Measurements from ENCODE around the gene TINAGL1. TPM values are rescaled to one million over a fixed set of nuclear protein-coding genes. Genes with fewer than 3 reads are reported as not detected.

Gene TINAGL1, protein sequence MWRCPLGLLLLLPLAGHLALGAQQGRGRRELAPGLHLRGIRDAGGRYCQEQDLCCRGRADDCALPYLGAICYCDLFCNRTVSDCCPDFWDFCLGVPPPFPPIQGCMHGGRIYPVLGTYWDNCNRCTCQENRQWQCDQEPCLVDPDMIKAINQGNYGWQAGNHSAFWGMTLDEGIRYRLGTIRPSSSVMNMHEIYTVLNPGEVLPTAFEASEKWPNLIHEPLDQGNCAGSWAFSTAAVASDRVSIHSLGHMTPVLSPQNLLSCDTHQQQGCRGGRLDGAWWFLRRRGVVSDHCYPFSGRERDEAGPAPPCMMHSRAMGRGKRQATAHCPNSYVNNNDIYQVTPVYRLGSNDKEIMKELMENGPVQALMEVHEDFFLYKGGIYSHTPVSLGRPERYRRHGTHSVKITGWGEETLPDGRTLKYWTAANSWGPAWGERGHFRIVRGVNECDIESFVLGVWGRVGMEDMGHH
- 2.7 and 2.9 TPM in 2 replicates for total RNA-seq (2022)
- percentile 18 among the genes with signal in this experiment for Bru-seq, nascent RNA
- BruChase-seq, experiment 1, labeled RNA remaining after a 6-hour chase = percentile 26 among the genes with signal in this experiment
- percentile 33 among the genes with signal in this experiment for BruChase-seq, experiment 2, labeled RNA remaining after a 2-hour chase
- long read RNA-seq, transcript TINAGL1-201 (12 exons, 2,187 nt) = major isoform, 11 of 16 reads
- long read RNA-seq, partial matches to known transcripts = 2 of 16 reads
- long read RNA-seq, other reads (novel, unspliced or antisense) = 3 of 16 reads

DNA sequence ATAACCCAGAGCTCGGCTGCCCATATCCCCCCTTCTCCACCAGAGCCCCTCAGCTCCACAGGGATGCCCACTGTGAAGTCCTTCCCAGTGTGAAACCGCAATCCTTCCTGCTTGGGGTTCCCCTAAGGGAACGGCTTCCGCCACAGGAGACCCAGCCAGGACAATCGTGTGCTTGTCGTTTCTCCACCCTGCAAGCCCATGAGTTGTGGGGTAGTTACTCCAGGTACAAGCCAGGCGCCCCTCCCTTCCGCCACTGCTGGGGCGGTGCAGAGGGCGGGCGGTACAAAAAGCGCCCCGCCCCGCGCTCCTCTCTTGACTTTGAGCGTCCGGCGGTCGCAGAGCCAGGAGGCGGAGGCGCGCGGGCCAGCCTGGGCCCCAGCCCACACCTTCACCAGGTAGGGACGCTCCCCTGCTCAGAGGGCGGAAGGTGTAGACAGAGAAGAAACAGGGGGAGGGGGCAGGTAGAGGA, at the start of gene TINAGL1:
Gene TINAGL1 (plus strand): TSS at position 315 of the 469 bp plus-strand sequence. CDS start 634 bp downstream, outside the sequence.
- peak; percentile 80 for DNase-seq (ENCODE audit: unreplicated experiment)
- Mint-ChIP-seq H3K36me3 (ENCODE audit: insufficient read depth, unreplicated experiment) (no peaks in the 10 kb centered on the region), H3K4me1 (ENCODE audit: insufficient read depth, unreplicated experiment) (peaks cover 54% of the 10 kb centered on the region), H3K27ac (ENCODE audit: low read depth, unreplicated experiment) (no peak within 1 kb of the TSS), H3K27me3 (ENCODE audit: insufficient read depth, unreplicated experiment) (no peaks in the 10 kb centered on the region), H3K9me3 (ENCODE audit: unreplicated experiment) (no peaks in the 10 kb centered on the region), H3K4me3 (ENCODE audit: unreplicated experiment) (no peak within 1 kb of the TSS)
- intact Hi-C loops (cut with micrococcal nuclease) = no loop called here
- BruUV-seq (replicated peaks) = no TSS peak
- TF ChIP-seq CTCF (IDR thresholded peaks at IDR 0.05; ENCODE audit: unreplicated experiment) = no peak
- ChIA-PET CTCF (interaction anchor here (0.7 to 3.2 kb wide), 3 partner anchors 12 to 38 kb away, joined by 4 to 23 read pairs (median 8); no protein-coding TSS in a partner anchor), POLR2A (interaction anchor here (0.7 to 6.4 kb wide), 4 partner anchors 8 to 94 kb away, joined by 3 to 62 read pairs (median 10); no protein-coding TSS in a partner anchor)

DNA sequence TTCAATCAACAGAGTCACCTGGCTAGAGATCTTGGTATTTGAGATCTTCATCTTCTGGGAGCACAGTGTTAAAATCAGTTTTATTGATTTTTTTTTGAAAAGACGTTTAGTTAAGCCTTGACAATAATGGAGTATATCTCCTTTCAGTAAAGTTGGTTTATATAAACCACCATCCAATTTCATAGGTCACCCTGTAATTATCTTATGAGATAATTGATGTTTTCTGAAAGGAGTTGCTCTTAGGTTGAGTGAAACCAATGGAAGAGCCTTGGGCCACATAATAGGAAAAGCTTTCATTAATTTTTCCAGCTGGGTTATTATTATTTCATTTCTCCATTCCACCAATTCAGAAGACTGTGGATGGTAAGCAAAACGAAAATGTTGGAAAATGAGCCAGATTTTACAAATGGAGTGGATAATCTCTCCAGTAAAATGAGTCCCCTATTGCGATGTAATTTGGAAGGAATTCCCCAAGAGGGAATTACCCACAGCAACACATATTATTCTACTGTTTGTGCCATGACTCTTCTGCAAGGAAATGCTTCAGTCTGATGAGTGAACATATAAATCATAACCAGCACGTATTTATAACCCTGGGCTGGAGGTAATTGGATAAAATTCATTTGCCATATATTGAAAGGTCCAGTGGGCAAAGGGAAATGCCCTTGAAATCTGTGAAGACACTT, 46.2 kb upstream of the TINAGL1 start:
- no TSS peak for BruUV-seq (replicated peaks)

DNA sequence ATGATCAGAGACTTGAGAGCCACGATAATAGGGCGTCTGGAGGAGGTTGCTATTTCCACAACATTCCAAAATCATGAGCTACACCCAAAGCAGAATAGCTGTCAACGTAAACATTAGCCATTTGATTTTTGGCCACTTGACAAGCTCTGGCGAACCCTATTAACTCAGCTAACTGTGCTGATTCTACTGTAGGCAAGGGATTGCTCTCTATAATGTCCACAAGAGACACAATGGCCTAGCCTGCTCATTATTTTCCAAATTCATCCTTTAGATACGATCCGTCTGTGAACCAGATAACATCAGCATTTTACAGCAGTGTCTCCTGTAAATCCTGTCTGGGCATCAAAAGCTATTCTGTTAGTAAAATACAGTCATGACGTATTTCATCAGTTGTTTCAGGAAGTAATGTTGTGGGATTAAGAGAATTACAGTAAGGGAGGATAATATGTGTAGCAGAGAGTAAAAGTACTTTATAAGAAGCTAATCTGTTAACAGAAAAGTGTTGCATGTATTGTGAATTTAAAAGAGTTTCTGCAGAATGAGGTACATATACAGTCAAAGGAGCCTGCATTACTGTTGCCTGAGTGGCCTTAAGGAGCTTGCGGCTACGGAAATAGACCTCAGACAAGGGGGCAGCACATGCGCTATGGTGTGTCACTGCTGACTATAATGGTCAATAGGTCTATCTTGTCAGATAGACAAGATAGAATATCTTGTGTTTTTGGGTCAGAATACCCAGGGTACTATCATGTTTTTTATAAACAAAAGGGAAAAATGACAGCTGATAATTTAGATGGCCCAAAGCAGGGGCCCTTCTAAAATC, 44.9 kb upstream of the TINAGL1 start:
- no peaks in the 10 kb centered on the region for H3K36me3 Mint-ChIP-seq (ENCODE audit: insufficient read depth, unreplicated experiment)
- no peak for TF ChIP-seq CTCF (IDR thresholded peaks at IDR 0.05; ENCODE audit: unreplicated experiment)
- DNase-seq (ENCODE audit: unreplicated experiment) = peak; percentile 61
- BruUV-seq (replicated peaks) = no TSS peak
- intact Hi-C loops (cut with micrococcal nuclease) = no loop called here
- no peaks in the 10 kb centered on the region for H3K27me3 Mint-ChIP-seq (ENCODE audit: insufficient read depth, unreplicated experiment)
- H3K4me3 Mint-ChIP-seq (ENCODE audit: unreplicated experiment) = no peak overlapping the region
- no peak overlapping the region for H3K27ac Mint-ChIP-seq (ENCODE audit: low read depth, unreplicated experiment)
- ChIA-PET CTCF (interaction anchor here (0.6 to 0.9 kb wide), 5 partner anchors 8 to 137 kb away, joined by 3 to 4 read pairs (median 3); no protein-coding TSS in a partner anchor), POLR2A (interaction anchor here (0.6 to 1.3 kb wide), 7 partner anchors 9 to 531 kb away, joined by 3 to 5 read pairs (median 3); partner anchors contain the start of gene PEF1)
- peaks cover 10% of the 10 kb centered on the region for H3K4me1 Mint-ChIP-seq (ENCODE audit: insufficient read depth, unreplicated experiment)
- H3K9me3 Mint-ChIP-seq (ENCODE audit: unreplicated experiment) = no peaks in the 10 kb centered on the region

More for the DNA sequence above, 46.2 kb upstream of the TINAGL1 start:
- no peaks in the 10 kb centered on the region for H3K36me3 Mint-ChIP-seq (ENCODE audit: insufficient read depth, unreplicated experiment)
- no peaks in the 10 kb centered on the region for H3K27me3 Mint-ChIP-seq (ENCODE audit: insufficient read depth, unreplicated experiment)
- ChIA-PET CTCF (interaction anchor here (0.6 to 0.7 kb wide), 4 partner anchors 67 to 441 kb away, joined by 3 to 4 read pairs (median 3); no protein-coding TSS in a partner anchor), POLR2A (interaction anchor here (0.7 to 1.0 kb wide), 2 partner anchors 47 to 120 kb away, joined by 3 read pairs; no protein-coding TSS in a partner anchor)
- no peak for DNase-seq (ENCODE audit: unreplicated experiment)
- no peak overlapping the region for H3K4me3 Mint-ChIP-seq (ENCODE audit: unreplicated experiment)
- no peaks in the 10 kb centered on the region for H3K9me3 Mint-ChIP-seq (ENCODE audit: unreplicated experiment)
- intact Hi-C loops (cut with micrococcal nuclease) = no loop called here
- no peak for TF ChIP-seq CTCF (IDR thresholded peaks at IDR 0.05; ENCODE audit: unreplicated experiment)
- peaks cover 10% of the 10 kb centered on the region for H3K4me1 Mint-ChIP-seq (ENCODE audit: insufficient read depth, unreplicated experiment)
- no peak overlapping the region for H3K27ac Mint-ChIP-seq (ENCODE audit: low read depth, unreplicated experiment)
